Skin of body (tissue), 2 donors: Measurements from ENCODE around the gene MLXIPL. TPM values are rescaled to one million over a fixed set of nuclear protein-coding genes. Genes with fewer than 3 reads are reported as not detected.
"Not testable (repeated sequence)": the region's sequence is repeated elsewhere in the genome, so short reads cannot be mapped to it uniquely, and the experiment has no call there.

Source experiments
- DNase-seq: peaks from one replicate; lab custom pipeline; 2025; lab: John Stamatoyannopoulos, UW
- total RNA-seq: library from RNA; depleted of rRNA; stranded (reverse); fragments of >200 nt; gene quantifications from one replicate; pipeline ENCODE4 v1.2.3, GENCODE V29; 2014

Gene MLXIPL
- total RNA-seq, 1 donor from 2014 or later = 22.3 TPM

- DNase-seq = no peak
Observed at GRCh38 chr7:73645643-73646174, 21.4 kb upstream of the MLXIPL start.

- no peak for DNase-seq
Observed at GRCh38 chr7:73644688-73645286, 20.5 kb upstream of the MLXIPL start.

DNA sequence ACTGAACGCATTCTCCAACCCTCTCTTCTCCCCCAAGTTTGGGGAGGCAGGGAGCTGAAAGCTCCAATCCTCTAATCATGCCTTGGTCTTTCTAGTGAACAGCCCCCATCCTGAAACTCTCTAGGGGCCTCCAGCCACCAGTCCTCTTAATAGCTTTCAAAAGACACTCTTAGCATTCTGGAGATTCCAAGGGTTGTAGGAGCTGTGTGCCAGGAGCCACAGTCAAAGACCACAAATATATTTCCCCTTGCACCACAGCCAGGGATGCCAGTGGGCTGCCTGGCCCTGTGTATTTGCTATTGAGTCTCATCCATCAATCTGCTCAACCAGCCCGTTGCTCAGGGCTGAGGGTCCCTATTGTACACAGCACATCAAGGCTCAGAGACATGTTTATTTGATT is 18.5 kb upstream of the MLXIPL start:
- no peak for DNase-seq

- no peak for DNase-seq
Observed at GRCh38 chr7:73638911-73639310, 14.6 kb upstream of the MLXIPL start.

DNA sequence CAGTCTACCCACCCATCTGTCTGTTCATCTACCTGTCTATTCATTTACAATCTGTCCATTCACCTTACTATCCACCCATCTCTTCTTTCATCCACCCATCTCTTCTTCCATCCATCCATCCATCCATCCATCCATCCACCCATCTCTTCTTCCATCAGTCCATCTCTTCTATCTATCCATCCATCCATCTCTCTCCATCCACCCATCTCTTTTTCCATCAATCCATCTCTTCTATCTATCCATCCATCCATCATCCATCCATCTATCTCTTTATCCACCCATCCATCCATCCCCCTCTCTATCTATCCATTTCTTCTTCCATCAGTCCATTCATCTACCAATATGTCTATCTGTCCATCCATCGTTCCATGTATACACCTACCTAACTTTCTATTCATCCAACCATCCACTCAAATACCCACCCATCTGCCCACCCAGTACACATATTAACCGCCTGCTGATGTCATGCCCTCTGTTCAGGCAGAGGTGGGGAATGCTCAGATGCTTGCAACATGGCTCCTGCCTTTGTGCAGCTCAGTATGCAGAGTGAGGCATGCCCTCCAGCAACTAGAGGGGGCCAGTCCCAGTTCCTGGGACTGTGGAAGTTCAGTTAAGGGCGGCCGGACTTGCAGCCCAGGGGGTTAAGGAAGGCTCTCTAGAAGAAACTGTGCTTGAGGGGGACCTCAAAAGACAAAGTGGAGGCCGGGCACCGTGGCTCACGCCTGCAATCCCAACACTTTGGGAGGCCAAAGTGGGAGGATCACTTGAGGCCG is 11.3 kb upstream of the MLXIPL start:
- DNase-seq = no peak

DNA sequence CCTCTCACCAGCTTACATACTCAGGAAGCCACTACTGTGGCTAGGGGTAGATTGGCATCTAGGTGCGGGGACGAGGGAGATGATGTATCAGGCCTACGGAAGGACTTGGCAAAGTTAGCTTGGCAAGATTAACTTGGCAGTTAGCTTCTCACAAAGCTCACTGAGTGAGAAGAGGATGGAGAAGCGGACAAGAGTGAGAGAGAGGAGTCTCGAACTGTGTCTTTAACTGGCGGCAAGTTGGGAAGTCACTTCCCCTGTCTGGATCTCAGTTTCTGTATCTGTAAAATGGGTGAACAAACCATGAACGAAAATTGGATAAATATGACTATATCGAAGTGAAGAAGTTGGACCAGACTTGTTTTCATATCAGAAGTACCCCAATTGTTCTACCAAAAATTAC is 9.5 kb upstream of the MLXIPL start:
- no peak for DNase-seq

DNA sequence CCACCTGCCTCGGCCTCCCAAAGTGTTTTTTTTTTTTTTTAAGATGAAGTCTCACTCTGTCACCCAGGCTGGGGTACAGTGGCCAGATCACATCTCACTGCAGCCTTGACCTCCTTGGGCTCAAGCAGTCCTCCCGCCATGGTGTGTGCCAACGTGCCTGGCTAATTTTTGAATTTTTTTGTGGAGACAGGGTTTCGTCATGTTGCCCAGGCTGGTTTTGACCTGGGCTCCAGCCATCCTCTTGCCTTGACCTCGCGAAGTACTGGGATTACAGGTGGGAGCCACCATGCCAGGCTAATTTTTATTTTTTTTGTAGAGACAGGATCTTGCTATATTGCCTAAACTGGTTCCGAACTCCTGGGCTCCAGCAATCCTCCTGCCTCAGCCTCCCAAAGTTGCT is 9.0 kb upstream of the MLXIPL start:
- no peak for DNase-seq

GRCh38 chr7:73631558-73631957 is 7.2 kb upstream of the MLXIPL start:
- no peak for DNase-seq

DNA sequence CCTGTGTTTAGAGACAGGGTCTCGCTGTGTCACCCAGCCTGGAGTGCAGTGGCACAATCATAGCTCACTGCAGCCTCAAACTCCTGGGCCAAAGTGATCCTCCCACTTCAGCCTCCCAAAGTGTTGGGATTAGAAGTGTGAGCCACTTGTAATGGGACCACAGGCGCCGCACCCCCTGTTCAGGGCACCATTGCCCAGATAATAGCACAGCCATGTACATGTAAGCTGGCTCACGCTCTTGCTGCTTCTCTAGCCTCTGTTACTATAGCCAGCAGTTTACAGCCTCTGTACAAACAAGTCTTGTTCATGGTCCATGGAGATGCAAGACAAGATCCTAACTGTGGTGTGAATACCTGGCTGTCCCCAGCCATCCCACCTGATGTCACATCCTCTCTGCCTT is 4.2 kb upstream of the MLXIPL start:
- DNase-seq = no peak

GRCh38 chr7:73626814-73627213 is 2.5 kb upstream of the MLXIPL start:
- no peak for DNase-seq

GRCh38 chr7:73625276-73625675 is 954 bp upstream of the MLXIPL start:
- no peak for DNase-seq

- no peak for DNase-seq
Observed at GRCh38 chr7:73624669-73625001, 313 bp upstream of the MLXIPL start.

DNA sequence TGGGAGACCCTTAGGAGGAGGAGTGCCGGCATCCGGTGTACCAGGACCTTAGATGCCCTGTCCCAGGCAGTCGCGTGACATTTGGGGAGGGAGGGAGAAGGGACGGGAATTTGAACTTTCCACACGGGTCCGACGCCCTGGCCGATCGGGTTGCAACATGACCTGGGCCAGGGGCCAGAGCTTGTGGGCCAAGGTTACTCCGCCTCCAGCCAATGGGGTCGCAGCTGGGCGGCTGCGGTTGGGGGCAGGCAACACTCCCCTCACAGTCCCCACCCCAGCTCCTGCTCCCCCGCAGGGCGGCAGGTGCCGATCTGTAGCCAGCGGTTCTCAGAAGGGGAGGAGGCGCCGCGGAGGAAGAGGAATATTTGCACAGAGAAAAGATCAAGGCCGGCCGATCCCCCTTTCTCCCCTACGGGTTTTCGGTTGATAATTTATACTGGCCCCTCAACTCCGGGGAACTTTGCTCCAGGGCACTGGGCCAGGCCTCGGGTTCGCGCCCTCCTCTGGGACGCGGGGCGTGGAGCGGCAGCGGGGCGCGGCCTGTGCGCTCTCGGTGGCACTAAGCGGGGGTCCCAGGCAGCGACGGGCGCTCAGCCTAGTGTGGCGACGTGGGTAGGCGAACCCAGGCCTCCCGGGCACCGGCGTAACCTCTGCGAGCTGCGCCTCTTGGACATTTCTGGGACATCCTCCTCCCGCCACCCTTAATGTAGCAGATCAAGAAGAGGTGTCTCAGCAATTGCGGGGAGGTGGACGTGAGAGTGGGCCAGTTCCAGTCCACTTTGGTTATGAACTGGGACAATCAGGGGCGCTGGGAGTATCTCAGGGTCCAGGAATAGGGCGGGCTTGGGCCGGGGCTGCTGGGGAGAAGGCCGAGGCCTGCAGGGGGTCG is 1.2 kb downstream of the MLXIPL start:
- no peak for DNase-seq

DNA sequence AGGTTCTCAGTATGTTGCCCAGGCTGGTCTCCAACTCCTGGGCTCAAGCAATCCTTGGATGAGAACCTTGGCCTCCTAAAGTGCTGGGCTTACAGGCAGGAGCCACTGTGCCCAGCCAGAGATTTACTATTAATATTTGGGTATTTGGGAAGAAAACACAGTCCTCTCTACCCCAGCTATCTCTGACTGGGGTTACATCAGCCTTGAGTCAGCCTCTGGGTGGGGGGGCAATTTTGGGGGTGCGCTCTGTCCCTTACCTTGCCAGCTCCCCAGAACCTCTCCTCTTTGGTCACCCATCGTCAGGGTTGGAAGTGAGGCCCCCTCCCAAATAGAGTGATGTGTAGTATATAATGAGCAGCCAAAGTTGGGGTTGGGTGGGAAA is 1.8 kb downstream of the MLXIPL start:
- DNase-seq = no peak

DNA sequence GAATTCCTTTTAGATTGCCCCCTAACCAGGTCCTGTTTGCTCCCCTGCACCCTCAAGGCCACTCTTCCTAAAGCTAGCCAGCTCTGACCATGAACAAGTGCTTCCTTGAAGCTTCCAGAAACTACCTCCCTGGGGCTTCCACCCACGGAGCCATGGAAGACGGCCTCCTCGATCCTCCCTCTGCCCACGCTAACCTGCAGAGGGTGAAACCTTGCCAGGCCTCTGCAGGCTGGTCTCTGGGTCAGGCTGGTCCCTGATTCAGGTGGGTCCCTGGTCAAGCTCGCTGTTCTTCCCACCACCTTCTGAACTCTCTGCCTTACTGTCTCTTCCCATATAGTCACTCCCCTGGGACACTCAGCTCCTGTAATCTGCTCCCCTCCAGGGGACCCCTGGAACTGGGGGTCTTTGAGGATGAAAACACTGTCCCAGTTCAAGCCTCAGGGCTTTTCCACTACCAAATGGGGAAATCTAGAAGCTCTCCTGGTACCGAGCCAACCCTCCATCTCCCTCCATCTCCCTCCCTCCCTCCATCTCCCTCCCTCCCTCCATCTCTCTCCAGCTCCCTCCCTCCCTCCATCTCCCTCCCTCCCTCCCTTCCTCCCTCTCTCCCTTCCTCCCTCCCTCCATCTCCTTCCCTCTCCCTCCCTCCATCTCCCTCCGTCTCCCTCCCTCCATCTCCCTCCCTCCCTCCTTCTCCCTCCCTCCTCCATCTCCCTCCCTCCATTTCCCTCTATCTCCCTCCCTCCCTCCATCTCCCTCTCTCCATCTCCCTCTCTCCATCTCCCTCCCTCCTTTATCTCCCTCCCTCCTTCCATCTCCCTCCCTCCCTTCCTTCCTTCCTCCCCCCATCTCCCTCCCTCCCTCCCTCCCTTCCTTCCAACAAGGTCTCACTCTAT is 2.9 kb downstream of the MLXIPL start:
- no peak for DNase-seq

- DNase-seq = not testable (repeated sequence)
Observed at GRCh38 chr7:73619394-73619793, 4.9 kb downstream of the MLXIPL start.

GRCh38 chr7:73618538-73618937 is 5.8 kb downstream of the MLXIPL start:
- no peak for DNase-seq

GRCh38 chr7:73617520-73617919 is 6.8 kb downstream of the MLXIPL start:
- DNase-seq = not testable (repeated sequence)

- no peak for DNase-seq
Observed at GRCh38 chr7:73615886-73616285, 8.4 kb downstream of the MLXIPL start.

DNA sequence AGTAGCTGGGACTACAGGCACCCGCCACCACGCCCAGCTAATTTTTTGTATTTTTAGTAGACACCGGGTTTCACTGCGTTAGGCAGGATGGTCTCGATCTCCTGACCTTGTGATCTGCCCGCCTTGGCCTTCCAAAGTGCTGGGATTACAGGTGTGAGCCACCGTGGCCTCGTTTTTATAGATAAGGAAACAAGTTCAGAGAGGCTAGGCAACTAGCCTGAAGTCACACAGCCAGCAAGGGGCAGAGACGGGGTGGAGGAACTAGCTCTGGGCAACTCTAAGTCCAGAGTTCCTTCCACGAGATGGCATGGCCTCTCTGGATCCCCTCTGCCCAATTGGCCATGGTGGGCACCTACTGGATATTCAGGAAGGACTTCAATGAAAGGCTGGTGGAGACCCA is 9.4 kb downstream of the MLXIPL start:
- DNase-seq = not testable (repeated sequence)
